A549 (cell line): ENCODE data around the gene DNAJC18.

Experiments
- POLR2A ChIP-seq: IDR thresholded peaks from 2 replicates; pipeline ENCODE4 v1.6.1; 2012; ENCODE audit warnings: mild to moderate bottlenecking, low read length
- RNF2 ChIP-seq: fragments of 200-600 bp; sonication (generic); IDR thresholded peaks from 2 replicates; pipeline ENCODE4 v1.6.1; 2016; ENCODE audit warnings: low read depth, mild to moderate bottlenecking, antibody characterized with exemption, moderate library complexity, borderline replicate concordance
- SMC3 ChIP-seq: fragments of >200 bp; sonication (Bioruptor Twin); formaldehyde crosslinking; IDR thresholded peaks from 3 replicates; pipeline ENCODE4 v1.6.1; 2018; ENCODE audit warnings: inconsistent platforms
- SREBF2 ChIP-seq: fragments of 450-650 bp; IDR thresholded peaks from 2 replicates; pipeline ENCODE4 v1.6.1; 2014; ENCODE audit warnings: mild to moderate bottlenecking, moderate library complexity
- TP53 ChIP-seq: fragments of 250-450 bp; sonication (Bioruptor Pico); IDR thresholded peaks from 2 replicates; pipeline ENCODE4 v1.5.0; 2021; ENCODE audit warnings: mild to moderate bottlenecking, moderate library complexity
- TF ChIP-seq, protein P1 (sequence below): fragments of >200 bp; sonication (Bioruptor Twin); formaldehyde crosslinking; IDR thresholded peaks from 3 replicates; pipeline ENCODE4 v1.5.1; 2016
- TF ChIP-seq, protein P2 (sequence below): IDR thresholded peaks from 2 replicates; pipeline ENCODE4 v1.6.1; 2012
- TF ChIP-seq, protein P3 (sequence below): fragments of 200-600 bp; sonication (generic); IDR thresholded peaks from 2 replicates; pipeline ENCODE4 v1.6.1; 2016; ENCODE audit warnings: antibody characterized with exemption, mild to moderate bottlenecking, moderate library complexity

DNA sequence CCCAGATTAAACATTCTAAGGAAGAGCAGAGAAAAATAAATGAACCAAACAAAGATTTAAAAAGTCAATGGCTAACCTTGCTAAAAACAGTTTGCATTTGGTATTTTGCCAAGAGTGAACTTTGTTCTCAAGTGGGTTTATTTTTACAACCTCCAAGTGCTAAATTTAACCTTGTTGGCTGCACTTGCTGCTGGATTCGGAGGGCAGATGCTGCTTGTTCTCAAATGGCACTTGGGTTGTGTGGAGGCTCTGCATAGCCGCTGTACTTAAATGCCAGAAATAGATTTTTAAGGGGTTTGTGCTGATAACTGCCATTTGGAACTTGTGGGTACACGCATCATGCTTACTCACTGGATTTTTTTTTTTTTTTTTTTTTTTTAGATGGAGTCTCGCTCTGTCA lies 22.1 kb downstream of the DNAJC18 start:
- TF ChIP-seq SMC3 (no peak), RNF2 (no peak), SREBF2 (no peak), POLR2A (no peak), TP53 (CRISPR knock-in tag) (no peak)
- TF ChIP-seq, protein P1, sequence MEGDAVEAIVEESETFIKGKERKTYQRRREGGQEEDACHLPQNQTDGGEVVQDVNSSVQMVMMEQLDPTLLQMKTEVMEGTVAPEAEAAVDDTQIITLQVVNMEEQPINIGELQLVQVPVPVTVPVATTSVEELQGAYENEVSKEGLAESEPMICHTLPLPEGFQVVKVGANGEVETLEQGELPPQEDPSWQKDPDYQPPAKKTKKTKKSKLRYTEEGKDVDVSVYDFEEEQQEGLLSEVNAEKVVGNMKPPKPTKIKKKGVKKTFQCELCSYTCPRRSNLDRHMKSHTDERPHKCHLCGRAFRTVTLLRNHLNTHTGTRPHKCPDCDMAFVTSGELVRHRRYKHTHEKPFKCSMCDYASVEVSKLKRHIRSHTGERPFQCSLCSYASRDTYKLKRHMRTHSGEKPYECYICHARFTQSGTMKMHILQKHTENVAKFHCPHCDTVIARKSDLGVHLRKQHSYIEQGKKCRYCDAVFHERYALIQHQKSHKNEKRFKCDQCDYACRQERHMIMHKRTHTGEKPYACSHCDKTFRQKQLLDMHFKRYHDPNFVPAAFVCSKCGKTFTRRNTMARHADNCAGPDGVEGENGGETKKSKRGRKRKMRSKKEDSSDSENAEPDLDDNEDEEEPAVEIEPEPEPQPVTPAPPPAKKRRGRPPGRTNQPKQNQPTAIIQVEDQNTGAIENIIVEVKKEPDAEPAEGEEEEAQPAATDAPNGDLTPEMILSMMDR: no peak
- TF ChIP-seq, protein P2, sequence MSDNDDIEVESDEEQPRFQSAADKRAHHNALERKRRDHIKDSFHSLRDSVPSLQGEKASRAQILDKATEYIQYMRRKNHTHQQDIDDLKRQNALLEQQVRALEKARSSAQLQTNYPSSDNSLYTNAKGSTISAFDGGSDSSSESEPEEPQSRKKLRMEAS: no peak
- TF ChIP-seq, protein P3, sequence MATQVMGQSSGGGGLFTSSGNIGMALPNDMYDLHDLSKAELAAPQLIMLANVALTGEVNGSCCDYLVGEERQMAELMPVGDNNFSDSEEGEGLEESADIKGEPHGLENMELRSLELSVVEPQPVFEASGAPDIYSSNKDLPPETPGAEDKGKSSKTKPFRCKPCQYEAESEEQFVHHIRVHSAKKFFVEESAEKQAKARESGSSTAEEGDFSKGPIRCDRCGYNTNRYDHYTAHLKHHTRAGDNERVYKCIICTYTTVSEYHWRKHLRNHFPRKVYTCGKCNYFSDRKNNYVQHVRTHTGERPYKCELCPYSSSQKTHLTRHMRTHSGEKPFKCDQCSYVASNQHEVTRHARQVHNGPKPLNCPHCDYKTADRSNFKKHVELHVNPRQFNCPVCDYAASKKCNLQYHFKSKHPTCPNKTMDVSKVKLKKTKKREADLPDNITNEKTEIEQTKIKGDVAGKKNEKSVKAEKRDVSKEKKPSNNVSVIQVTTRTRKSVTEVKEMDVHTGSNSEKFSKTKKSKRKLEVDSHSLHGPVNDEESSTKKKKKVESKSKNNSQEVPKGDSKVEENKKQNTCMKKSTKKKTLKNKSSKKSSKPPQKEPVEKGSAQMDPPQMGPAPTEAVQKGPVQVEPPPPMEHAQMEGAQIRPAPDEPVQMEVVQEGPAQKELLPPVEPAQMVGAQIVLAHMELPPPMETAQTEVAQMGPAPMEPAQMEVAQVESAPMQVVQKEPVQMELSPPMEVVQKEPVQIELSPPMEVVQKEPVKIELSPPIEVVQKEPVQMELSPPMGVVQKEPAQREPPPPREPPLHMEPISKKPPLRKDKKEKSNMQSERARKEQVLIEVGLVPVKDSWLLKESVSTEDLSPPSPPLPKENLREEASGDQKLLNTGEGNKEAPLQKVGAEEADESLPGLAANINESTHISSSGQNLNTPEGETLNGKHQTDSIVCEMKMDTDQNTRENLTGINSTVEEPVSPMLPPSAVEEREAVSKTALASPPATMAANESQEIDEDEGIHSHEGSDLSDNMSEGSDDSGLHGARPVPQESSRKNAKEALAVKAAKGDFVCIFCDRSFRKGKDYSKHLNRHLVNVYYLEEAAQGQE: no peak
